NCI-H1048 (cell line): ENCODE measurements around the gene XIST.
"Not testable (repeated sequence)": the region's sequence is repeated elsewhere in the genome, so short reads cannot be mapped to it uniquely, and the experiment has no call there.

Source experiments
- DNase-seq: peaks from one replicate; lab custom pipeline; 2025; lab: John Stamatoyannopoulos, UW

Gene XIST

GRCh38 chrX:73839152-73839551 is 13.4 kb downstream of the XIST start:
- no peak for DNase-seq

- DNase-seq = no peak
These were observed 14.4 kb downstream of the XIST start for GRCh38 chrX:73838123-73838522.

- no peak for DNase-seq
These were observed 15.5 kb downstream of the XIST start for GRCh38 chrX:73836956-73837477.

- no peak for DNase-seq
These were observed 18.3 kb downstream of the XIST start for GRCh38 chrX:73834219-73834618.

GRCh38 chrX:73832319-73832718 is 20.2 kb downstream of the XIST start:
- no peak for DNase-seq

GRCh38 chrX:73831500-73831899 is 21.0 kb downstream of the XIST start:
- no peak for DNase-seq

- no peak for DNase-seq
These were observed 21.8 kb downstream of the XIST start for GRCh38 chrX:73830489-73831414.

- DNase-seq = no peak
These were observed 22.5 kb downstream of the XIST start for GRCh38 chrX:73829890-73830466.

GRCh38 chrX:73828080-73828720 is 24.3 kb downstream of the XIST start:
- no peak for DNase-seq

- DNase-seq = no peak
These were observed 25.1 kb downstream of the XIST start for GRCh38 chrX:73827406-73827805.

GRCh38 chrX:73826996-73827395 is 25.5 kb downstream of the XIST start:
- no peak for DNase-seq

- no peak for DNase-seq
These were observed 26.9 kb downstream of the XIST start for GRCh38 chrX:73825569-73825968.

- no peak for DNase-seq
These were observed 29.0 kb downstream of the XIST start for GRCh38 chrX:73823473-73824004.

- DNase-seq = no peak
These were observed 29.7 kb downstream of the XIST start for GRCh38 chrX:73822775-73823174.

GRCh38 chrX:73821921-73822559 is 30.5 kb downstream of the XIST start:
- no peak for DNase-seq

GRCh38 chrX:73819864-73820558 is 32.5 kb downstream of the XIST start:
- not testable (repeated sequence) for DNase-seq

GRCh38 chrX:73818200-73819116 is 34.1 kb downstream of the XIST start:
- no peak for DNase-seq

GRCh38 chrX:73817393-73818199 is 34.9 kb downstream of the XIST start:
- no peak for DNase-seq

- no peak for DNase-seq
These were observed 40.3 kb downstream of the XIST start for GRCh38 chrX:73812256-73812655.
